Peyer's patch (tissue), 4 donors: ENCODE results near the gene PLA2G12A. TPM values are rescaled to one million over a fixed set of nuclear protein-coding genes. Genes with fewer than 3 reads are reported as not detected.
"Not testable (repeated sequence)": the region's sequence is repeated elsewhere in the genome, so short reads cannot be mapped to it uniquely, and the experiment has no call there.

Experiments
- DNase-seq, 3 donors: peaks; one replicate each; pipeline ENCODE4 v3.0.0-alpha.2; 2017 to 2019
- H3K27ac ChIP-seq, 4 donors: fragments of 200-600 bp; sonication (generic); one replicate each; pipeline ENCODE4 v1.5.1; 2016 to 2019
- H3K27me3 ChIP-seq, 2 donors: fragments of 200-600 bp; sonication (generic); one replicate each; pipeline ENCODE4 v1.5.1; 2019
- H3K36me3 ChIP-seq, 3 donors: fragments of 200-600 bp; sonication (generic); one replicate each; pipeline ENCODE4 v1.5.1; 2016 to 2019
- H3K4me1 ChIP-seq, 4 donors: fragments of 200-600 bp; sonication (generic); one replicate each; pipeline ENCODE4 v1.5.1; 2016 to 2019
- H3K4me3 ChIP-seq, 4 donors: fragments of 200-600 bp; sonication (generic); 1 replicate in 3 of 4; 2 replicates in 1 of 4; pipeline ENCODE4 v1.5.1; 2016 to 2019; ENCODE audit warnings: mild to moderate bottlenecking in 1 of 4
- H3K9me3 ChIP-seq, 4 donors: fragments of 200-600 bp; sonication (generic); one replicate each; pipeline ENCODE4 v1.5.1; 2016 to 2019; ENCODE audit warnings: mild to moderate bottlenecking in 1 of 4
- POLR2A ChIP-seq, 2 donors: fragments of 450-650 bp; IDR thresholded peaks; one replicate each; pipeline ENCODE4 v1.5.1; 2017; ENCODE audit warnings: antibody characterized with exemption in 2 of 2, mild to moderate bottlenecking in 2 of 2, moderate library complexity in 2 of 2
- total RNA-seq, 4 donors: library from RNA; depleted of rRNA; stranded (reverse); fragments of >200 nt; gene quantifications; one replicate each; pipeline ENCODE4 v1.1.0, GENCODE V29; 2016
- TF ChIP-seq, protein P1 (sequence below), 6 experiments: fragments of 450-650 bp in 4 of 6; fragments of 200-600 bp in 2 of 6; sonication (generic) in 1 of 6; IDR thresholded peaks; one replicate each; pipeline ENCODE4 v1.5.1; 2017 to 2019; ENCODE audit warnings: antibody characterized with exemption in 6 of 6, mild to moderate bottlenecking in 3 of 6, moderate library complexity in 1 of 6

The PLA2G12A gene
- total RNA-seq, 4 donors from 2014 or later, result 14.9 to 37.0 (median 28.4) TPM

- TF ChIP-seq POLR2A (IDR thresholded peaks at IDR 0.05), result no peak
- TF ChIP-seq, protein P1, sequence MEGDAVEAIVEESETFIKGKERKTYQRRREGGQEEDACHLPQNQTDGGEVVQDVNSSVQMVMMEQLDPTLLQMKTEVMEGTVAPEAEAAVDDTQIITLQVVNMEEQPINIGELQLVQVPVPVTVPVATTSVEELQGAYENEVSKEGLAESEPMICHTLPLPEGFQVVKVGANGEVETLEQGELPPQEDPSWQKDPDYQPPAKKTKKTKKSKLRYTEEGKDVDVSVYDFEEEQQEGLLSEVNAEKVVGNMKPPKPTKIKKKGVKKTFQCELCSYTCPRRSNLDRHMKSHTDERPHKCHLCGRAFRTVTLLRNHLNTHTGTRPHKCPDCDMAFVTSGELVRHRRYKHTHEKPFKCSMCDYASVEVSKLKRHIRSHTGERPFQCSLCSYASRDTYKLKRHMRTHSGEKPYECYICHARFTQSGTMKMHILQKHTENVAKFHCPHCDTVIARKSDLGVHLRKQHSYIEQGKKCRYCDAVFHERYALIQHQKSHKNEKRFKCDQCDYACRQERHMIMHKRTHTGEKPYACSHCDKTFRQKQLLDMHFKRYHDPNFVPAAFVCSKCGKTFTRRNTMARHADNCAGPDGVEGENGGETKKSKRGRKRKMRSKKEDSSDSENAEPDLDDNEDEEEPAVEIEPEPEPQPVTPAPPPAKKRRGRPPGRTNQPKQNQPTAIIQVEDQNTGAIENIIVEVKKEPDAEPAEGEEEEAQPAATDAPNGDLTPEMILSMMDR (IDR thresholded peaks at IDR 0.05), result no peak
- no peaks in the 10 kb centered on the region for H3K4me1 ChIP-seq
- no peak for DNase-seq
These were observed 46.1 kb downstream of the PLA2G12A start for GRCh38 chr4:109683621-109684253.

DNA sequence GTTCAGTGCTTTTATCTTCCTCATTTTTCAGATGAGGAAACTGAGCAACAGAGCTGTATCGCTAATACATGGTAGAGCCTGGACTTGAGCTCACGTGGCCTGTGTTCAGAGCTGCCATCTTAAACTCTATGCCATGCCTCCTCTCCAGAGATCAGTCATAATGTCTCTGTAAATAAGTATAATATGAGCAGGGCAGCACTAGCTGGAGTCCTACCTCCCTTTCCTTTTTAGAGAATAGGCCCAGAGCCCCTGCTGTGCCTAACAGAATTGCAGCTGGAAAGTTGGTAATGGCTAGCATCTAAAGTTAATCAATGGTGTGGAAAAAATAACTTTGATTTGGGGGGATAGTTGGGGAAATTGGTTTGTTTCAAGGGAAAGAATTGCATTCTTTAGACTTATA lies 47.0 kb downstream of the PLA2G12A start:
- peaks cover 0 to 7% (median 0%) of the 10 kb centered on the region in 4 donors for H3K9me3 ChIP-seq
- H3K27ac ChIP-seq, result no peak overlapping the region
- DNase-seq, result no peak
- peaks cover 0 to 26% (median 0%) of the 10 kb centered on the region in 3 donors for H3K36me3 ChIP-seq
- no peaks in the 10 kb centered on the region for H3K4me1 ChIP-seq
- TF ChIP-seq POLR2A (IDR thresholded peaks at IDR 0.05), result no peak
- TF ChIP-seq, protein P1 (IDR thresholded peaks at IDR 0.05), result no peak
- H3K4me3 ChIP-seq, result no peak overlapping the region
- H3K27me3 ChIP-seq, result no peaks in the 10 kb centered on the region

More at GRCh38 chr4:109683621-109684253, 46.1 kb downstream of the PLA2G12A start:
- no peaks in the 10 kb centered on the region for H3K27me3 ChIP-seq
- H3K36me3 ChIP-seq, result peaks cover 0 to 31% (median 0%) of the 10 kb centered on the region in 3 donors
- H3K9me3 ChIP-seq, result peaks cover 0 to 2% (median 0%) of the 10 kb centered on the region in 4 donors
- H3K4me3 ChIP-seq, result no peak overlapping the region
- H3K27ac ChIP-seq, result no peak overlapping the region

DNA sequence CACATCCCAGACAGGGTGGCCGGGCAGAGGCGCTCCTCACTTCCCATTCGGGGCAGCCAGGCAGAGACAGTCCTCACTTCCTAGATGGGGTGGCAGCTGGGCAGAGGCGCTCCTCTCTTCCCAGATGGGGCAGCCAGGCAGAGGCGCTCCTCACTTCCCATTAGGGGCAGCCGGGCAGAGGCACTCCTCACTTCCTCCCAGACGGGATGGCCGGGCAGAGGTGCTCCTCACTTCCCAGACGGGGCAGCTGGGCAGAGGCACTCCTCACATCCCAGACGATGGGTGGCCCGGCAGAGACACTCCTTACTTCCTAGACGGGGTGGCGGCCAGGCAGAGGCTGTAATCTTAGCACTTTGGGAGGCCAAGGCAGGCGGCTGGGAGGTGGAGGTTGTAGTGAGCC lies 50.9 kb downstream of the PLA2G12A start:
- not testable (repeated sequence) for H3K36me3 ChIP-seq, H3K27me3 ChIP-seq, H3K9me3 ChIP-seq, H3K4me3 ChIP-seq, H3K4me1 ChIP-seq, DNase-seq, H3K27ac ChIP-seq

DNA sequence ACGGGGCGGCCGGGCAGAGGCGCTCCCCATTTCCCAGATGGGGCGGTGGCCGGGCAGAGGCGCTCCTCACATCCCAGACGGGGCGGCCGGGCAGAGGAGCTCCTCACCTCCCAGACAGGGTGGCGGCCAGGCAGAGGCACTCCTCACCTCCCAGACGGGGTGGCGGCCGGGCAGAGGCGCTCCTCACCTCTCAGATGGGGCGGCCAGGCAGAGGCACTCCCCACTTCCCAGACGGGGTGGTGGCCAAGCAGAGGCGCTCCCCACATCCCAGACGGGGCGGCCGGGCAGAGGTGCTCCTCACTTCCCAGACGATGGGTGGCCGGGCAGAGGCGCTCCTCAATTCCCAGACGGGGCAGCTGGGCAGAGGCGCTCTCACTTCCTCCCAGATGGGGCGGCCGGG lies 51.4 kb downstream of the PLA2G12A start:
- not testable (repeated sequence) for H3K4me3 ChIP-seq, H3K27ac ChIP-seq, H3K4me1 ChIP-seq, H3K9me3 ChIP-seq, DNase-seq, H3K27me3 ChIP-seq, H3K36me3 ChIP-seq

GRCh38 chr4:109676886-109677285 lies 53.0 kb downstream of the PLA2G12A start:
- Histone ChIP-seq H3K27me3 (no peaks in the 10 kb centered on the region), H3K9me3 (peaks cover 0 to 7% (median 0%) of the 10 kb centered on the region in 4 donors), H3K36me3 (no peaks in the 10 kb centered on the region), H3K4me1 (no peaks in the 10 kb centered on the region), H3K4me3 (no peak overlapping the region), H3K27ac (no peak overlapping the region)
- DNase-seq, result no peak
- no peak for TF ChIP-seq POLR2A (IDR thresholded peaks at IDR 0.05)
- TF ChIP-seq, protein P1 (IDR thresholded peaks at IDR 0.05), result peak in 2 of 6 experiments; percentile 9 to 10

DNA sequence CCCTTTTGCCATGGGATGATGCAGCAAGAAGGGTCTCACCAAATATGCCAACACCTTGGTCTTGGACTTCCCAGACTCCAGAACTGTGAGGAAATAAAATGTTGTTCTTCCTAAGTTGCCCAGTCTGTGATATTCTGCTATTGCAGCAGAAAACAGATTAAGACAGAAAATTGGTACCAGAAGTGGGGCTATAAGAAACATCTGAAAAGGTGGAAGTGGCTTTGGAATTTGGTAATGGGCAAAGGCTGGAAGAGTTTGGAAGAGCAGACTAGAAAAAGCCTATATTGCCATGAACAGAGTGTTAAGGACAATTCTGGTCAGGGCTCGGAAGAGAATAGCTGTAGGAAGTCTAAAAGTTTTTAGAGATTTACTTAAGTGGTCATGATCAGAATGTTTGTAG lies 54.0 kb downstream of the PLA2G12A start:
- no peaks in the 10 kb centered on the region for H3K36me3 ChIP-seq
- no peaks in the 10 kb centered on the region for H3K4me1 ChIP-seq
- no peak overlapping the region for H3K4me3 ChIP-seq
- DNase-seq, result no peak
- H3K9me3 ChIP-seq, result peaks cover 0 to 7% (median 0%) of the 10 kb centered on the region in 4 donors
- no peaks in the 10 kb centered on the region for H3K27me3 ChIP-seq
- no peak for TF ChIP-seq POLR2A (IDR thresholded peaks at IDR 0.05)
- TF ChIP-seq, protein P1 (IDR thresholded peaks at IDR 0.05), result no peak
- no peak overlapping the region for H3K27ac ChIP-seq

- no peak for DNase-seq
- H3K27me3 ChIP-seq, result no peaks in the 10 kb centered on the region
These were observed 54.7 kb downstream of the PLA2G12A start for GRCh38 chr4:109675181-109675580.

More at GRCh38 chr4:109675181-109675580, 54.7 kb downstream of the PLA2G12A start:
- no peak overlapping the region for H3K27ac ChIP-seq
- no peak overlapping the region for H3K4me3 ChIP-seq
- H3K36me3 ChIP-seq, result no peaks in the 10 kb centered on the region
- H3K4me1 ChIP-seq, result no peaks in the 10 kb centered on the region
- TF ChIP-seq, protein P1 (IDR thresholded peaks at IDR 0.05), result no peak
- peaks cover 0 to 7% (median 0%) of the 10 kb centered on the region in 4 donors for H3K9me3 ChIP-seq
